Loucy (cell line): ENCODE data around the gene RPL28.

Experiments used
- EZH2phosphoT487 ChIP-seq: fragments of 200-600 bp; IDR thresholded peaks from 2 replicates; pipeline ENCODE4 v1.6.1; 2018; ENCODE audit warnings: antibody characterized with exemption, mild to moderate bottlenecking, moderate library complexity, borderline replicate concordance
- TF ChIP-seq, protein P1 (sequence below): fragments of 200-600 bp; sonication (generic); conservative IDR thresholded peaks from 2 replicates; pipeline ENCODE4 v1.5.1; 2014; ENCODE audit warnings: mild to moderate bottlenecking, antibody characterized with exemption, low read length

DNA sequence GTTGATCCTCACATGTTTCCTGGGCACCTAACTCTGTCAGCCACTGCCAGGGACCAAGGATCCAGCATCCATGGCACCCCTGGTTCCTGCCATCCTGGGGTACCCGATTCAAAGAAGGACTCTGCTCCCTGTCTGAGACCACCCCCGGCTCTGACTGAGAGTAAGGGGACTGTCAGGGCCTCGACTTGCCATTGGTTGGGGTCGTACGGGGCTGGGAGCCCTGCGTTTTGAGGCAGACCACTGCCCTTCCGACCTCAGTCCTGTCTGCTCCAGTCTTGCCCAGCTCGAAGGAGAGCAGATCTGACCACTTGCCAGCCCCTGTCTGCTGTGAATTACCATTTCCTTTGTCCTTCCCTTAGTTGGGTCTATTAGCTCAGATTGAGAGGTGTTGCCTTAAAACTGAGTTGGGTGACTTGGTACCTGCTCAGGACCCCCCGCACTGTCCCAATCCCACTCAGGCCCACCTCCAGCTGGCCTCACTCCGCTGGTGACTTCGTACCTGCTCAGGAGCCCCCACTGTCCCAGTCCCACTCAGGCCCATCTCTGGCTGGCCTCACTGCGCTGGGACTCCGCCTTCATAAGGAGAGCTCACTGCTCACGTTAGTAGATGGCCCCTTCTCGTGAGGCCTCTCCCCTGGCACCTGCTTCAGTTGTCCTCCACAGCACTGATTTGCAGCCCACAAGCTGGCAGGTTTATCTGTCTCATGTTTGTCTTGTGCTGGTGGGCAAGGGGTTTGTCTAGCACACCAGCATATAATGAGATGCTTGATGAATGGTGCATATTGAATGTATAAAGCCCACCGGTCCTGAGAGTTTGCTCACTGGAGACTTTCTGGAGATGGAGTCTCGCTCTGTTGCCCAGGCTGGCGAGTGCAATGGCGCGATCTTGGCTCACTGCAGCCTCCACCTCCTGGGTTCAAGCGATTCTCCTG, 3.9 kb downstream of the RPL28 start:
- TF ChIP-seq, protein P1, sequence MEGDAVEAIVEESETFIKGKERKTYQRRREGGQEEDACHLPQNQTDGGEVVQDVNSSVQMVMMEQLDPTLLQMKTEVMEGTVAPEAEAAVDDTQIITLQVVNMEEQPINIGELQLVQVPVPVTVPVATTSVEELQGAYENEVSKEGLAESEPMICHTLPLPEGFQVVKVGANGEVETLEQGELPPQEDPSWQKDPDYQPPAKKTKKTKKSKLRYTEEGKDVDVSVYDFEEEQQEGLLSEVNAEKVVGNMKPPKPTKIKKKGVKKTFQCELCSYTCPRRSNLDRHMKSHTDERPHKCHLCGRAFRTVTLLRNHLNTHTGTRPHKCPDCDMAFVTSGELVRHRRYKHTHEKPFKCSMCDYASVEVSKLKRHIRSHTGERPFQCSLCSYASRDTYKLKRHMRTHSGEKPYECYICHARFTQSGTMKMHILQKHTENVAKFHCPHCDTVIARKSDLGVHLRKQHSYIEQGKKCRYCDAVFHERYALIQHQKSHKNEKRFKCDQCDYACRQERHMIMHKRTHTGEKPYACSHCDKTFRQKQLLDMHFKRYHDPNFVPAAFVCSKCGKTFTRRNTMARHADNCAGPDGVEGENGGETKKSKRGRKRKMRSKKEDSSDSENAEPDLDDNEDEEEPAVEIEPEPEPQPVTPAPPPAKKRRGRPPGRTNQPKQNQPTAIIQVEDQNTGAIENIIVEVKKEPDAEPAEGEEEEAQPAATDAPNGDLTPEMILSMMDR, result no peak
- no peak for TF ChIP-seq EZH2phosphoT487
